ENCODE results near the gene DCUN1D5. TPM values are rescaled to one million over a fixed set of nuclear protein-coding genes. Genes with fewer than 3 reads are reported as not detected.

The DCUN1D5 gene
- total and polyA plus RNA-seq, 2 experiments from 2014 or later, result 136 to 189 TPM

GRCh38 chr11:103067118-103067517 is 24.8 kb downstream of the DCUN1D5 start:
- Mint-ChIP-seq H3K36me3 (ENCODE audit: low read depth) (peaks cover 32% of the 10 kb centered on the region), H3K9me3 (no peaks in the 10 kb centered on the region), H3K4me3 (no peak overlapping the region), H3K27me3 (ENCODE audit: insufficient read depth, low read depth, poor library complexity) (no peaks in the 10 kb centered on the region), H3K27ac (no peak overlapping the region), H3K4me1 (peaks cover 16% of the 10 kb centered on the region)
- ATAC-seq, result no peak
- Histone ChIP-seq H3K9me2 (ENCODE audit: insufficient read depth) (no peaks in the 10 kb centered on the region), H4K20me1 (replicated peaks; ENCODE audit: insufficient read depth) (peaks cover 27% of the 10 kb centered on the region), H3K4me2 (no peak overlapping the region), H3K4me3 (no peak overlapping the region), H3F3A (replicated peaks; ENCODE audit: low read depth) (no peaks in the 10 kb centered on the region), H3K79me2 (replicated peaks; ENCODE audit: insufficient read depth) (peaks cover 54% of the 10 kb centered on the region), H3K27me3 (ENCODE audit: insufficient read depth) (no peaks in the 10 kb centered on the region), H3K36me3 (ENCODE audit: insufficient read depth) (peaks cover 25% of the 10 kb centered on the region), H3K4me1 (ENCODE audit: insufficient read depth) (no peaks in the 10 kb centered on the region), H3K27ac (ENCODE audit: low read depth) (no peak overlapping the region), H2AFZ (no peak overlapping the region)
- TF ChIP-seq ZNF114 (CRISPR knock-in tag; IDR thresholded peaks at IDR 0.05) (no peak), POLR2AphosphoS5 (IDR thresholded peaks at IDR 0.05; ENCODE audit: low read depth) (no peak), EZH2 (IDR thresholded peaks at IDR 0.05; ENCODE audit: low read depth, unreplicated experiment) (no peak)
- no peak for DNase-seq (ENCODE audit: low spot score)

DNA sequence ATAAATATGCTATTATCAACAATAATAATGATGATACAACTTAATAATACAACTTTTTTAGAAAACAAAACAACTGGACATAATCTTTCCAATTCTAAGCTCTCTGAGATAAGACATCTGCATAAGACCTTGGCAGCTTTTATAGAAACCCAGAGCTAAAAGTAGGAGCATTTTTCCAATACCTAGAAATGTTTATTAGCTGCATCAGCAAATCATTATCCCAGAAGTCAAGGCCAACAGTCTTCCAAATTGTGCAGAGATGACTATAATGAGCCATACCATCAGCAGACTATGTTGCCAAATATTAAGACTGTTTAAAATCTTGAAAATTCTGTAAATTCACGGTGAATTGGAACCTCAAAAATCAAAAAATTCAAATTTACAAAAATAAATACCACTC is 30.3 kb downstream of the DCUN1D5 start:
- Mint-ChIP-seq H3K4me3 (no peak overlapping the region), H3K27me3 (ENCODE audit: insufficient read depth, low read depth, poor library complexity) (no peaks in the 10 kb centered on the region), H3K27ac (no peak overlapping the region), H3K36me3 (ENCODE audit: low read depth) (peaks cover 44% of the 10 kb centered on the region), H3K4me1 (no peaks in the 10 kb centered on the region), H3K9me3 (no peaks in the 10 kb centered on the region)
- H3K36me3 ChIP-seq (ENCODE audit: insufficient read depth), result peaks cover 43% of the 10 kb centered on the region
- H3K9me2 ChIP-seq (ENCODE audit: insufficient read depth), result no peaks in the 10 kb centered on the region
- H3K4me1 ChIP-seq (ENCODE audit: insufficient read depth), result no peaks in the 10 kb centered on the region
- no peak overlapping the region for H3K27ac ChIP-seq (ENCODE audit: low read depth)
- H3K4me3 ChIP-seq, result no peak overlapping the region
- H3F3A ChIP-seq (replicated peaks; ENCODE audit: low read depth), result no peaks in the 10 kb centered on the region
- no peak overlapping the region for H2AFZ ChIP-seq
- no peaks in the 10 kb centered on the region; the same call in 1 of the 2 replicates for H3K79me2 ChIP-seq (replicated peaks; ENCODE audit: insufficient read depth)
- TF ChIP-seq EZH2 (IDR thresholded peaks at IDR 0.05; ENCODE audit: low read depth, unreplicated experiment) (no peak), NANOG (IDR thresholded peaks at IDR 0.05; ENCODE audit: borderline replicate concordance) (no peak), STAT1 (IDR thresholded peaks at IDR 0.05; ENCODE audit: unreplicated experiment) (no peak), JUNB (IDR thresholded peaks at IDR 0.05; ENCODE audit: unreplicated experiment) (no peak), CREB1 (CRISPR knock-in tag; IDR thresholded peaks at IDR 0.05; ENCODE audit: low read depth) (no peak), EZH2phosphoT487 (IDR thresholded peaks at IDR 0.05; ENCODE audit: unreplicated experiment) (no peak)
- TF ChIP-seq, protein P1, sequence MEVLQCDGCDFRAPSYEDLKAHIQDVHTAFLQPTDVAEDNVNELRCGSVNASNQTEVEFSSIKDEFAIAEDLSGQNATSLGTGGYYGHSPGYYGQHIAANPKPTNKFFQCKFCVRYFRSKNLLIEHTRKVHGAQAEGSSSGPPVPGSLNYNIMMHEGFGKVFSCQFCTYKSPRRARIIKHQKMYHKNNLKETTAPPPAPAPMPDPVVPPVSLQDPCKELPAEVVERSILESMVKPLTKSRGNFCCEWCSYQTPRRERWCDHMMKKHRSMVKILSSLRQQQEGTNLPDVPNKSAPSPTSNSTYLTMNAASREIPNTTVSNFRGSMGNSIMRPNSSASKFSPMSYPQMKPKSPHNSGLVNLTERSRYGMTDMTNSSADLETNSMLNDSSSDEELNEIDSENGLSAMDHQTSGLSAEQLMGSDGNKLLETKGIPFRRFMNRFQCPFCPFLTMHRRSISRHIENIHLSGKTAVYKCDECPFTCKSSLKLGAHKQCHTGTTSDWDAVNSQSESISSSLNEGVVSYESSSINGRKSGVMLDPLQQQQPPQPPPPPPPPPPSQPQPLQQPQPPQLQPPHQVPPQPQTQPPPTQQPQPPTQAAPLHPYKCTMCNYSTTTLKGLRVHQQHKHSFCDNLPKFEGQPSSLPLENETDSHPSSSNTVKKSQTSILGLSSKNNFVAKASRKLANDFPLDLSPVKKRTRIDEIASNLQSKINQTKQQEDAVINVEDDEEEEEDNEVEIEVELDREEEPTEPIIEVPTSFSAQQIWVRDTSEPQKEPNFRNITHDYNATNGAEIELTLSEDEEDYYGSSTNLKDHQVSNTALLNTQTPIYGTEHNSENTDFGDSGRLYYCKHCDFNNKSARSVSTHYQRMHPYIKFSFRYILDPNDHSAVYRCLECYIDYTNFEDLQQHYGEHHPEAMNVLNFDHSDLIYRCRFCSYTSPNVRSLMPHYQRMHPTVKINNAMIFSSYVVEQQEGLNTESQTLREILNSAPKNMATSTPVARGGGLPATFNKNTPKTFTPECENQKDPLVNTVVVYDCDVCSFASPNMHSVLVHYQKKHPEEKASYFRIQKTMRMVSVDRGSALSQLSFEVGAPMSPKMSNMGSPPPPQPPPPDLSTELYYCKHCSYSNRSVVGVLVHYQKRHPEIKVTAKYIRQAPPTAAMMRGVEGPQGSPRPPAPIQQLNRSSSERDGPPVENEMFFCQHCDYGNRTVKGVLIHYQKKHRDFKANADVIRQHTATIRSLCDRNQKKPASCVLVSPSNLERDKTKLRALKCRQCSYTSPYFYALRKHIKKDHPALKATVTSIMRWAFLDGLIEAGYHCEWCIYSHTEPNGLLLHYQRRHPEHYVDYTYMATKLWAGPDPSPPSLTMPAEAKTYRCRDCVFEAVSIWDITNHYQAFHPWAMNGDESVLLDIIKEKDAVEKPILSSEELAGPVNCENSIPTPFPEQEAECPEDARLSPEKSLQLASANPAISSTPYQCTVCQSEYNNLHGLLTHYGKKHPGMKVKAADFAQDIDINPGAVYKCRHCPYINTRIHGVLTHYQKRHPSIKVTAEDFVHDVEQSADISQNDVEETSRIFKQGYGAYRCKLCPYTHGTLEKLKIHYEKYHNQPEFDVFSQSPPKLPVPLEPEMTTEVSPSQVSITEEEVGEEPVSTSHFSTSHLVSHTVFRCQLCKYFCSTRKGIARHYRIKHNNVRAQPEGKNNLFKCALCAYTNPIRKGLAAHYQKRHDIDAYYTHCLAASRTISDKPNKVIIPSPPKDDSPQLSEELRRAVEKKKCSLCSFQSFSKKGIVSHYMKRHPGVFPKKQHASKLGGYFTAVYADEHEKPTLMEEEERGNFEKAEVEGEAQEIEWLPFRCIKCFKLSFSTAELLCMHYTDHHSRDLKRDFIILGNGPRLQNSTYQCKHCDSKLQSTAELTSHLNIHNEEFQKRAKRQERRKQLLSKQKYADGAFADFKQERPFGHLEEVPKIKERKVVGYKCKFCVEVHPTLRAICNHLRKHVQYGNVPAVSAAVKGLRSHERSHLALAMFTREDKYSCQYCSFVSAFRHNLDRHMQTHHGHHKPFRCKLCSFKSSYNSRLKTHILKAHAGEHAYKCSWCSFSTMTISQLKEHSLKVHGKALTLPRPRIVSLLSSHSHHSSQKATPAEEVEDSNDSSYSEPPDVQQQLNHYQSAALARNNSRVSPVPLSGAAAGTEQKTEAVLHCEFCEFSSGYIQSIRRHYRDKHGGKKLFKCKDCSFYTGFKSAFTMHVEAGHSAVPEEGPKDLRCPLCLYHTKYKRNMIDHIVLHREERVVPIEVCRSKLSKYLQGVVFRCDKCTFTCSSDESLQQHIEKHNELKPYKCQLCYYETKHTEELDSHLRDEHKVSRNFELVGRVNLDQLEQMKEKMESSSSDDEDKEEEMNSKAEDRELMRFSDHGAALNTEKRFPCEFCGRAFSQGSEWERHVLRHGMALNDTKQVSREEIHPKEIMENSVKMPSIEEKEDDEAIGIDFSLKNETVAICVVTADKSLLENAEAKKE (CRISPR knock-in tag; IDR thresholded peaks at IDR 0.05), result no peak
- TF ChIP-seq, protein P2, sequence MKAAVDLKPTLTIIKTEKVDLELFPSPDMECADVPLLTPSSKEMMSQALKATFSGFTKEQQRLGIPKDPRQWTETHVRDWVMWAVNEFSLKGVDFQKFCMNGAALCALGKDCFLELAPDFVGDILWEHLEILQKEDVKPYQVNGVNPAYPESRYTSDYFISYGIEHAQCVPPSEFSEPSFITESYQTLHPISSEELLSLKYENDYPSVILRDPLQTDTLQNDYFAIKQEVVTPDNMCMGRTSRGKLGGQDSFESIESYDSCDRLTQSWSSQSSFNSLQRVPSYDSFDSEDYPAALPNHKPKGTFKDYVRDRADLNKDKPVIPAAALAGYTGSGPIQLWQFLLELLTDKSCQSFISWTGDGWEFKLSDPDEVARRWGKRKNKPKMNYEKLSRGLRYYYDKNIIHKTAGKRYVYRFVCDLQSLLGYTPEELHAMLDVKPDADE (IDR thresholded peaks at IDR 0.05), result no peak
- no peaks in the 10 kb centered on the region; the same call in 1 of the 2 replicates for H4K20me1 ChIP-seq (replicated peaks; ENCODE audit: insufficient read depth)
- no peak overlapping the region for H3K4me2 ChIP-seq
- DNase-seq (ENCODE audit: low spot score), result no peak
- no peaks in the 10 kb centered on the region for H3K27me3 ChIP-seq (ENCODE audit: insufficient read depth)
- no peak for ATAC-seq
